HG03342 (cell line): ENCODE data around the gene SETD1B.
"Not testable (repeated sequence)": the region's sequence is repeated elsewhere in the genome, so short reads cannot be mapped to it uniquely, and the experiment has no call there.

Source experiments
- ATAC-seq: cut with Tn5 transposase; IDR thresholded peaks from one replicate; pipeline ENCODE4 v1.9.1; 2021; ENCODE audit warnings: mild to moderate bottlenecking, moderate library complexity; ENCODE audit not compliant: unreplicated experiment

The SETD1B gene

GRCh38 chr12:121779422-121779895 lies 24.4 kb upstream of the SETD1B start:
- ATAC-seq: no peak

- ATAC-seq: no peak
Measured at GRCh38 chr12:121780429-121780828, 23.4 kb upstream of the SETD1B start.

DNA sequence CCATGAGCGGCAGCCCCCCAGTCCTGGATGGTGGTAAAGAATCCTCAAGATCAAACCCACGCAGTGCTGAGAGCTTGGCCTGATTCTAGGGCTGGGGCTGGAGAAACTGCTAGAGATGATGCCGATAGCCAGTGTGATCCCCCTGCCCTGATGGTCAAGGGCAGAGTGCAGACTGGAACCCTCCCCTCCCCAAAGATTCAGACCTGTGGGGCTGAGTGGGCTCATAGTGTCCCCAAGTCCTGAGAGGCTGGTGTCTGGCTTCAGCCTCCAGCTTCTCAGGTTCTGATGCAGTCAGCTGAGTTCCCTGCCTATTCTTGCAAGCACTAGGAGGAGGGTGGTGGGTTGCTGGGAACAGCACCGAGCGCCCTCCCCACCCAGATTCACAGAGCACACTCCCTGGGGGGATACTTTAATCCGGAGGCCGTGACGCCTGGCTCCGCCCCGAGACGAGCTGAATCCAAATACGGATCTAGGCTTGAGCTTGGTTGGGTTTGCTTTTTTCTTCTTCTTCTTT lies 22.3 kb upstream of the SETD1B start:
- ATAC-seq: peak; percentile 29

- peak; percentile 41 for ATAC-seq
Measured at GRCh38 chr12:121781998-121782979, 21.5 kb upstream of the SETD1B start.

DNA sequence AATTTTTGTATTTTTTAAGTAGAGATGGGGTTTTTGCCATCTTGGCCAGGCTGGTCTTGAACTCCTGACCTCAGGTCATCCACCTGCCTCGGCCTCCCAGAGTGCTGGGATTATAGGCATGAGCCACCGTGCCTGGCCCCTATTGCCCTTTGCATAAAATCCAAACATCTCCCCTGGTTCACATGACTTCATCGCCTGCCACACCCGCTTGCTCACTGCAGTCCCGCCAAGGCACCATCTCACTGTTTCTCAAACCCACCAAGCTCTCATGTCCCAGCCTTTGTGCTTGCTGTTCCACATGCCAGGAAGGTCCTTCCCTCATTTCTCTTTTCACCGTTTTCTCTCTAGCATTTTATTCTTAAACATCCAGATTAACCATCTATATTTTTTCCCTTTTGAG lies 20.0 kb upstream of the SETD1B start:
- no peak for ATAC-seq

DNA sequence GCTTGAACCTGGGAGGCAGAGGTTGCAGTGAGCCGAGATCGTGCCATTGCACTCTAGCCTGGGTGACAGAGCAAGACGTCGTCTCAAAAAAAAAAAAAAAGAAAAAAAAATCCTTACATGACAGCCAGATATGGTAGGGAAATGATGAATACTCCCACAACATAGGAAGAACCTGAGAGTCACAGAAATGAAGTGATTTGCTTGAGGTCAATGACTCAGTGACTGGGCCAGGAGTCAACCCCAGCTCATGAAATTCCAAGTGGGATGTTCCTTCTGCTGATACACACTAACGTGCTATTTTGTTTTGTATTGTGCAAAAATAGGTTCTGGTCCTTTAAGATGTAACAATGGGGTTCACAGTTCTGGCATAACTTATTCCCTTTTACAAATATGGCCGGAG lies 19.3 kb upstream of the SETD1B start:
- no peak for ATAC-seq

DNA sequence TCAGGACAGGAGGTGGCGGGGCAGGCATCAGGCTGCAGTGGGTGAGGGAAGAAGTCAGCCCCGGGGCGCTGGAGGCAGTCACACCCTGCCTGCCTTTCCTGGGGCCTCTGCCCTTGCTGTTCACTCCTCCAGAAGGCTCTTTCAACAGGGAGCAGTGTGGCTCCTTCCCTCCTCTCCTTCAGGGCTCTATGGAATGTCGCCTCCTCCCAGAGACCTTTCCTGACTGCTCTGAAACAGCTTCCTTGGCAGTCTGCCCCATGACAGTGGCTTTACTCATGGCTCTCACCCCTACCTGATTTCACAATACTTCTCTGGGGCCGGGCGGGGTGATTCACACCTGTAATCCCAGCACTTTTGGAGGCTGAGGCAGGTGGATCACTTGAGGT lies 17.4 kb upstream of the SETD1B start:
- no peak for ATAC-seq

DNA sequence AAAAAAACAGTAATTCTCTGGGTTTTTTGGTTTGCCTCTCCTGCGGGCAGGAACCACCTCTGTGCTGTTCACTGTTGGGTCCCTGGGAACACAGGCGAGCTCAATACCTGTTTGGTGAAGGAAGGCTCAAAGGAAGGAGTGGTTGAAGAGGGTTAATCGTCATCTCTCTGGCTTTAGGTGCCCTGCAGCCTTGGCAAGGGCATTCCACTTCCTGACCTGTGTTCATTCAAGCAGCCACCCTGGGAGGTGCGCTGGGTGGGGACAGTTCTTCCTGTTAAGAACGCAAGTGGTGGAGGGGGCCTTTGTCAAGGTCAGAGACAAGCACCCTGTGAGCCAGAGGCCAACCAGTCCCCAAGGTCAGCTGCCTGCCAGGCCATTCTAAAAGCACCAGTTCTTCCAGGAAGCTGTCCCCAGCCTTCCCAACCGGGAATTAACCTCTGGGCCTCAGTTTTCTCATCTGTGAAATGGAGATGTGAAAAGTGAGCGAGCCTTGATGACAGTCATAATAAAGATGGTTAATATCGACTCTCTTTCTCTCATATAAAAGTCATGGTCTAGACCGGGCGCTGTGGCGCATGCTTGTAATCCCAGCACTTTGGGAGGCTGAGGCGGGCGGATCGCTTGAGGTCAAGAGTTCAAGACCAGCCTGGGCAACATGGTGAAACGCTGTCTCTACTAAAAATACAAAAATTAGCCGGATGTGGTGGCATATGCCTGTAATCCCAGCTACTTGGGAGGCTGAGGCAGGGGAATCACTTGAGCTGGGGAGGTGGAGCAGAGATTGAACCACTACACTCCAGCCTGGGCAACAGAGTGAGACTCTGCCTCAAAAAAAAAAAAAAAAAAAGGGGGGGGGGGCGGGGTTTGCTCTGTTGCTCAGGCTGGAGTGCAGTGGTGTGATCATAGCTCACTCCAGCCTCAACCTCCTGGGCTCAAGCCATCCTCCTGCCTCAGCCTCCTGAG lies 16.5 kb upstream of the SETD1B start:
- no peak for ATAC-seq

DNA sequence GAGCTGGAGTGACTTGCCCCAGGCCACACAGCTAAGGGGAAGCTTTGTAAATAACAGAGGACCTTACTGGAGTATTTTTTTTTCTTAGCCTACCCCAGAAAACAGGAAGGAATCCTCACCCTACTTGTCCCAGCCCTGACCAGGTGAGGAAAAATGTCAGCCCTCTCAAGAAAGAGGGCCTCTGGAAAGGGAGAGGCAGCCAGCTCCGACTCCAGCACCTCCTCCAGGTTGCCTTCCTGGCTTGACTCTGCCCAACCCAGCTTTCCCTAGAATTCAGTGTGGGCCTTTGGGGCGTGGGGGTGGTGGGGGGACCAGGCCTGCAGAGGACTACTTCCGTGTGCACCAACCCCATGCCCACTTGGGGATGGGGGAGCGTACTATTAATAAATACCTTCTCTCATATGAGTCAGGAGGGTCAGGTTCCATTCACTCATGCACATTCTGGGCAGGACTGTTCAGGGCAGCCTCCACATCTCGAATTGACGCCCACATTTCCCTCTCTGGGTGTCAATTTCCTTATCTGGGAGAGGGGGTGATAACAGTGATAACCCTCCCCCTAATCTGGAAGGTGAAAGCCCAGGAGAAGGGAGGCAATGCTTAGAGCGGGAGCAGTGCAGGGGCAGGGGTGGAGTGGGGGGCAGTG lies 15.5 kb upstream of the SETD1B start:
- ATAC-seq: no peak

DNA sequence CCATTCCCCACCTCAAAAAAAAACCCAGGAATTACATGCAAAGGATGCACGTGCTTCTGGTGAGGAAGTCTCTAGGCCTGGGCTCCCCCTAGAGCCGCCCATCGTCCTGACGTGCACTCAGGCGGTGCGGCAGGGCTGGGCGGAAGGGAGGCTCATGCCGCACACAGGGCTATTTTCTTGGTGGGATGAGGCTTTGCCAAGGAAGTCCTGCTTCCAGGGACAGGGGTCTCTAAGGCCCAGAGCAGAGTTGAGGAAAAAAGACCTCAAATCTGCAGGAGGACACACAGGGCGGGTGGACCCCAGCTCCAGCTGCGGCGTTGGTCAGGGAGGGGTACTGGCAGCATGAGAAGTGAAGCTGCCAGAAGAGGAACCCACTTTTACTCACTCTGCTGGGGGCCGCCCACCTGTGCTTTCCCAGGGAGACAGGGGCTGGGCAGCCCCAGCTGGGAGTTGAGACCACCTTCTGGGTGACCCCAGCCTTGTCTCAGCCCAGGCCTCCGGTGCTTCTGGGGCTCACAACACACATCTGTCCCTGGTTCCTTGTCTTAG lies 14.5 kb upstream of the SETD1B start:
- no peak for ATAC-seq

DNA sequence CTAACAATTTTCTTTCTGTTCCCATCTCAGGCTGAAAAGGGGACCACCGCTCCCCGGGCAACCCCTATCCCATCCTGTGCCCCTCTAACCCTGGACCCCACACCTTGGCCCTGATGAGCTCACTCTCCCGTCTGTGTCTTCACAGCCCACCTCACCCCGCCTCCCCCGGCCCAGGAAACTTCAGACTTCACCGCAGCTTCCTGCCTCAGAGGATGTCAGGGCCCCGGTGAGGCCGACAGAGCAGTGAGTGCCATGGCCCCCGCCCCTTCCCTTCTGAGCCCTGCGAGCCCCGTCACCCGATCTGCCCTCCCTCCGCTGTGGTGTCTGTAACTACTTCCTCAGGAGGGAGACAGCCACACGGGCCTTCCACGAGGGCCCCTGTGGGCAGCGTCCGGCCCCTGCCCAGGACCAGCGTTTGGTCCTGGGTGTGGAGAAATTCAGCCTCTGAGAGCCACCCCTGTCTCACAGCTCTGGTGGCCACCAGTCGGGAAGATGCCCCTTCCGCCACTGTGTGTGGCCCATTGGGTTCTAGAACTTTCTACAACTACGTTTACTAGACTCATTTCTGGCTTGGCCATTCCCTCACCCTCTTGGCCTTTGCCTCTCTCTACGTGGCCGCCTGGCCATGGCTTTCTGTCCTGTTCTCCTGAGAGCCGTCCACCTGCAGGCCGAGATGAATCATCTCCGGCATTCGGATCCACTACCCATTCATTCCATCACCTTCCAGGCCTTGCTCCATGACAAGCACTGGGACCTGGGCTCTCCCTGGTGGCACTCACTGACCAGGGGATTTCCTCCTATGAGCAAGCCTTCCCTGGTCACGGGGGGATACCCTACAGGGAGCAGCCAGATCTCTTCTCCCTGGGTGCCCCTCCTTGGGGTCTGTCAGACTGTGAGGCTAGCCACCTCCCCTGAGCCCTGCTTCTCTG lies 13.7 kb upstream of the SETD1B start:
- ATAC-seq: peak; percentile 44

DNA sequence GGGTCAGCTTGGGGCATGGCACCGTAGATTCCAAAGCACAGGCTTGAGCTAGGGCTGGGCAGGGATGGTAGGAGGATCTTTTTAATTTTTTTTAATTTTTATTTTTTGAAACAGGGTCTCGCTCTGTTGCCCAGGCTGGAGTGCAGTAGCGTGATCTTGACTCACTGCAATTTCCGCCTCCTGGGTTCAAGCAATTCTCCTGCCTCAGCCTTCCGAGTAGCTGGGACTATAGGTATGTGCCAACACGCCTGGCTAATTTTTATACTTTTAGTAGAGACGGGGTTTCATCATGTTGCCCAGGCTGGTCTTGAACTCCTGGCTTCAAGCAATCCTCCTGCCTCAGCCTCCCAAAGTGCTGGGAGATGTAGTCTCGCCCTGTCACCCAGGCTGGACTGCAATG lies 13.0 kb upstream of the SETD1B start:
- not testable (repeated sequence) for ATAC-seq

DNA sequence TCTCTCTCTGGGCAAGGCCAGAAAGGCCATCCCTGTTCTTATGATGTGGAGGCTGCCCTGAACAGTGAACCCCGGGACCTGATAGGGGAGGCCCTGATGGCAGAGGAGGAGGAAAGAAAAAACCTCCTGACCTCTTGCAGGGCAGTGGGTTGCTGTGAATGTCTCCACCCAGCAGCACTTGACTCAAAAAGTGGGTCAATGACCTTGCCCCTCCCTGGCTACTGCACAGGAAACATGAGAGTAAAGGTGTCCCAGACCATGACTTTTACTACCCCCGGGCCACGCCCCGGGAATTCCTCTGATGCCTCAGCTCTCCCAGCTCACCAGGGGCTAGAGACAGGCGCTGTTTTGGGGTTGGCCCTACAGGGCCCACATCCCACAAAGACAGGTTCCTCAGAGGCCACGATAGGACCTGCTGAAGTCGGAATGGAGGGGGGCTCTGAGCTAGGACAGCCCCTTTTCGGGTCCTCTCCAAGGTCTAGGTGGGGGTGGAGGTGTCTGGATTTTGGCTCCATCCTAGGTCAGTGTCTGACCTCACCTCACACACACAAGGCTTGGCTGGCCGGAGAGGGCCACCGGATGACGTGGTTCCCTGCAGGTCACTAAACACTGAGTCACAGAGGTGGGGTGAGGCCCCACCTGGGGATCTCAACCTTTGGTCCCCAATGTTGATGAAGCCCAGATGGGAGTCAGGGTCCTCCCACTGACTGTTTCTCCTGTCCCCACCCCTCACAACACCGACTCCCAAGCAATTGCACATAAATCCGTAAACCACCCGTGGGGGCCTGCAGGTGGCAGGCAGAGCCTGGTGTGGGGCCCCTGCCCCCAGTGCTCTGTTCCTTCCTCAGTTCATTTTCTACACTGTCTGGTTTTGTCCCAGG lies 11.9 kb upstream of the SETD1B start:
- ATAC-seq: no peak

GRCh38 chr12:121792607-121793439 lies 11.0 kb upstream of the SETD1B start:
- no peak for ATAC-seq

- ATAC-seq: peak; percentile 13
Measured at GRCh38 chr12:121793440-121793837, 10.4 kb upstream of the SETD1B start, which contains the start of gene RHOF. Gene RHOF, minus strand, starts transcription at chr12:121793688. Its CDS starts 55 bp downstream, at chr12:121793633.

DNA sequence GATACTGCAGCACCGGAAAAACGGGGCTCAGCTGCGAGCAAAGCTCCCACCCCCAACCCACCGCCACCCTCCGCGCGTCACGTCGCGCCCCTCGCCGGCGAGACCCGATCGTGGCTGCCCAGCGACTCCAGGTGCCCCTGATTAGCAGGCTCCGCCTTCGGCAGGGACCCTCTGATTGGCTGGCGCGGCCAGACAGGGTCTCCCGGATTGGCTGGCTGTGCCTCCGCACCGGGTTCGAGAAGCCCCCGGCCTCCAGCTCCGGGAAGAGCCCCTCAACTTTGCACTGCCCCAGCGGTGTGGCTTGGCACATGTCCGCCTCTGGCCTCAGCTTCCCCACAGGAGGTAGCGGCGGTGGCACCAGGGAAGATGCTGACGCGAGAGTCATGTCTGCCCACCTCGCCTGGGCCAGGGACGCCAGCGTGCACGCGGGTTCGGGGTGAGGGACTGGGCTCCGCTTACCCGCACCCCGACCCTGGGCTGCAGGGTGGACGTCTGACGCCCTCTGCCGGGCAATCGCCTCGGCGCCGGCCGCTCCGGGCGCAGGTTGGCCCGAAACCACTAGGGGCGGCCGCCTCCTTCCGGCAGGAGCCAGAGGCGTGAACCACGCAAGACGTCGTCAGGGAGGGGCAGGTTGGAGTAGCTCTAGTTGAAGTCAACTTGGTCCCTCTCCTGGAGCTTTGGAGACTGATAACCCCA lies 9.8 kb upstream of the SETD1B start:
- peak; percentile 51 for ATAC-seq

DNA sequence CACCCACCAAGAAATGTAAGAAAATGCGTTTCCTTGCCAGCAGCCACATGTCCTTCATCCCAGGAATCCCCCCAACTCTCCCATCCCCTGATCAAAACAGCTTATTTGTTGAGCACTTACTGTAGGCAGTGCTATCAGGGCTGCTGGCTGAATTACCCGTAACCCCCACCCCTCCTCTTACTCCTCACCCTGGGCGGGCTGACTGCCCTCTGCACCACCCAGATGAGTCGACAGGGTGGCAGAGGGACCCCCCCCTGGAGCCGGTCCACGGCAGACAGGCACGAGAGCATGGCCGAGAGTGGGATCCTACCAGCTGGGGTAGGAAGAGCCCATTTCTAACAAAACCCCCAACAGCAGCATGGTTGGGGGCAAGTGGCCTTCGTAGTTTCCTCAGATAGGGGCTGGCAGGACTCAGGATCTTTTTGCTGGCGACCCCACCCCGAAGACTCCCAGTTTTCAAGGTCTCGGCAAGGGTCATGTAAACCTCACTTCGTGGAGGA lies 9.2 kb upstream of the SETD1B start:
- no peak for ATAC-seq
